Upper lobe of right lung (tissue), 1 donor: ENCODE measurements around the gene SPOCK1. TPM values are rescaled to one million over a fixed set of nuclear protein-coding genes. Genes with fewer than 3 reads are reported as not detected.

Experiments
- ATAC-seq: fragments of 200-7000 bp; cut with Tn5 transposase; one replicate; pipeline ENCODE4 v1.9.1; 2020; ENCODE audit warnings: mild to moderate bottlenecking, moderate library complexity
- DNase-seq: peaks from one replicate; pipeline ENCODE4 v3.0.0-alpha.2; 2020
- H3K27ac ChIP-seq: fragments of 200-600 bp; one replicate; pipeline ENCODE4 v1.8.0; 2022
- H3K27me3 ChIP-seq: fragments of 200-600 bp; one replicate; pipeline ENCODE4 v1.8.0; 2022; ENCODE audit warnings: mild to moderate bottlenecking
- H3K36me3 ChIP-seq: fragments of 200-600 bp; one replicate; pipeline ENCODE4 v1.8.0; 2022
- H3K4me1 ChIP-seq: fragments of 200-600 bp; one replicate; pipeline ENCODE4 v1.8.0; 2022
- H3K4me3 ChIP-seq: fragments of 200-600 bp; one replicate; pipeline ENCODE4 v1.8.0; 2022; ENCODE audit warnings: mild to moderate bottlenecking
- H3K9me3 ChIP-seq: fragments of 200-600 bp; one replicate; pipeline ENCODE4 v1.8.0; 2022
- CTCF ChIP-seq: fragments of 200-600 bp; IDR thresholded peaks from one replicate; pipeline ENCODE4 v1.8.0; 2022; ENCODE audit warnings: antibody characterized with exemption
- intact Hi-C: fragments of 100-400 bp; cut with DNase I; formaldehyde crosslinking; loops from one replicate; pipeline ENCODE4 v1.11.0; 2022
- total RNA-seq: library from RNA; stranded (reverse); fragmentation: NEBNext Ultra II Directional; extraction: Animal tissue kit (Norgen Biotek cat#: 25700); gene quantifications from one replicate; pipeline ENCODE4 v1.2.1, GENCODE V29; 2021
- donor health status: DM: no; HTN: yes; CAD: no; lungs with severe emphysema.

Gene SPOCK1
- total RNA-seq, 1 donor from 2014 or later = 4.0 TPM

GRCh38 chr5:137146402-137146890 lies 352.7 kb downstream of the SPOCK1 start:
- TF ChIP-seq CTCF = no peak
- intact Hi-C loops = no loop called here
- Histone ChIP-seq H3K27me3 (peaks cover 6% of the 10 kb centered on the region), H3K27ac (no peak overlapping the region), H3K36me3 (no peaks in the 10 kb centered on the region), H3K4me3 (no peak overlapping the region), H3K4me1 (no peaks in the 10 kb centered on the region), H3K9me3 (no peaks in the 10 kb centered on the region)
- DNase-seq = no peak
- ATAC-seq = no peak

GRCh38 chr5:137145721-137146120 lies 353.4 kb downstream of the SPOCK1 start:
- intact Hi-C loops = no loop called here
- Histone ChIP-seq H3K9me3 (no peaks in the 10 kb centered on the region), H3K27me3 (peaks cover 6% of the 10 kb centered on the region), H3K27ac (no peak overlapping the region), H3K36me3 (no peaks in the 10 kb centered on the region), H3K4me1 (no peaks in the 10 kb centered on the region), H3K4me3 (no peak overlapping the region)
- no peak for TF ChIP-seq CTCF
- DNase-seq = no peak
- ATAC-seq = no peak

GRCh38 chr5:137144656-137145055 lies 354.5 kb downstream of the SPOCK1 start:
- no peak for TF ChIP-seq CTCF
- no peak for ATAC-seq
- intact Hi-C loops = no loop called here

GRCh38 chr5:137142764-137143605 lies 356.1 kb downstream of the SPOCK1 start:
- ATAC-seq (peak; percentile 55), DNase-seq (no peak)
- H3K4me3 ChIP-seq = no peak overlapping the region

More at GRCh38 chr5:137144656-137145055, 354.5 kb downstream of the SPOCK1 start:
- no peak for DNase-seq
- Histone ChIP-seq H3K36me3 (no peaks in the 10 kb centered on the region), H3K27ac (no peak overlapping the region), H3K4me3 (no peak overlapping the region), H3K4me1 (no peaks in the 10 kb centered on the region), H3K27me3 (peaks cover 6% of the 10 kb centered on the region), H3K9me3 (no peaks in the 10 kb centered on the region)

GRCh38 chr5:137142346-137142745 lies 356.8 kb downstream of the SPOCK1 start:
- intact Hi-C loops = no loop called here
- H3K4me3 ChIP-seq = no peak overlapping the region
- no peaks in the 10 kb centered on the region for H3K36me3 ChIP-seq
- DNase-seq (no peak), ATAC-seq (no peak)
- no peaks in the 10 kb centered on the region for H3K9me3 ChIP-seq
- no peaks in the 10 kb centered on the region for H3K4me1 ChIP-seq
- no peak overlapping the region for H3K27ac ChIP-seq
- no peak for TF ChIP-seq CTCF
- peaks cover 4% of the 10 kb centered on the region for H3K27me3 ChIP-seq

More at GRCh38 chr5:137142764-137143605, 356.1 kb downstream of the SPOCK1 start:
- no peak for TF ChIP-seq CTCF
- no peaks in the 10 kb centered on the region for H3K4me1 ChIP-seq
- H3K36me3 ChIP-seq = no peaks in the 10 kb centered on the region
- intact Hi-C loops = no loop called here
- peaks cover 6% of the 10 kb centered on the region for H3K27me3 ChIP-seq
- H3K9me3 ChIP-seq = no peaks in the 10 kb centered on the region
- no peak overlapping the region for H3K27ac ChIP-seq
